ENCODE measurements around the gene UBE4B. TPM values are rescaled to one million over a fixed set of nuclear protein-coding genes. Genes with fewer than 3 reads are reported as not detected.

Gene UBE4B
- total and polyA plus RNA-seq, 8 donors: 13.0 to 45.3 (median 31.1) TPM

DNA sequence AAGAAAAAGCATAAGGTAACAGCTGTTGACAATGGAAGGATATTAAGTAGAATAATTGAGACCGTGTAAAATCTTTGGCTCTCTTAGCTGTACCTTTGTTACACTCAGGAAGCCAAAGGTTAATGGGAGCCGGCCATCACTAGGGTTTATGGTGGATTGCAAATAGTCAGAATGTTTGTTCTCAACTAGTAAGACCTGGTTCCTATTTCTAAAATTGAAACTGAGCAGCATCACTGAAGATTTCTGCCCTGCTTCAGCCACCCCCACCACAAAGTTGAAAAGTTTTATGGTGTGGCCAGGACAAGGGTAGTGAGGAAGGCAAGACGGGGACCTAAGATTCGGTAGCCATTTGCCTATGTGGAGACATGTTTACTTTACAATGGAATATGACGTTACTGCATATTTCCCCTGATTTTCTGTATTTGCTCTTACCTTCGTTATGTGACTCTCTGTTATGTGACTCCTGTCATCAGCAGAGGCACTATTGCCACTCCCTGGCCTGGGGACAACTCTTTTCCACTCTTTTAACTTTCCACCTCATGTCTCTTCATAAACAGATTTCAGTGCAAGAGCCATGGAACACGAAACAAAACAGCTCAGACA, 136.3 kb downstream of the UBE4B start:
- TF ChIP-seq, protein P1, sequence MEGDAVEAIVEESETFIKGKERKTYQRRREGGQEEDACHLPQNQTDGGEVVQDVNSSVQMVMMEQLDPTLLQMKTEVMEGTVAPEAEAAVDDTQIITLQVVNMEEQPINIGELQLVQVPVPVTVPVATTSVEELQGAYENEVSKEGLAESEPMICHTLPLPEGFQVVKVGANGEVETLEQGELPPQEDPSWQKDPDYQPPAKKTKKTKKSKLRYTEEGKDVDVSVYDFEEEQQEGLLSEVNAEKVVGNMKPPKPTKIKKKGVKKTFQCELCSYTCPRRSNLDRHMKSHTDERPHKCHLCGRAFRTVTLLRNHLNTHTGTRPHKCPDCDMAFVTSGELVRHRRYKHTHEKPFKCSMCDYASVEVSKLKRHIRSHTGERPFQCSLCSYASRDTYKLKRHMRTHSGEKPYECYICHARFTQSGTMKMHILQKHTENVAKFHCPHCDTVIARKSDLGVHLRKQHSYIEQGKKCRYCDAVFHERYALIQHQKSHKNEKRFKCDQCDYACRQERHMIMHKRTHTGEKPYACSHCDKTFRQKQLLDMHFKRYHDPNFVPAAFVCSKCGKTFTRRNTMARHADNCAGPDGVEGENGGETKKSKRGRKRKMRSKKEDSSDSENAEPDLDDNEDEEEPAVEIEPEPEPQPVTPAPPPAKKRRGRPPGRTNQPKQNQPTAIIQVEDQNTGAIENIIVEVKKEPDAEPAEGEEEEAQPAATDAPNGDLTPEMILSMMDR (IDR thresholded peaks at IDR 0.05): no peak
- no peak for DNase-seq
- Histone ChIP-seq H3K4me1 (peaks cover 0 to 11% (median 8%) of the 10 kb centered on the region in 3 donors), H3K27me3 (no peaks in the 10 kb centered on the region), H3K9me3 (no peaks in the 10 kb centered on the region), H3K4me3 (no peak overlapping the region), H3K36me3 (peaks cover 0 to 23% (median 8%) of the 10 kb centered on the region in 3 donors), H3K27ac (peak overlapping the region in 1 of 4 donors; percentile 58)
- intact Hi-C loops (cut with DNase I): no loop called here
- peak in 2 of 4 donors; percentile 35 to 63 for ATAC-seq
- WGBS, 2 donors: 58 to 63% methylated on average over 7 of the region's 7 CpGs
- FAIRE-seq: no peak

DNA sequence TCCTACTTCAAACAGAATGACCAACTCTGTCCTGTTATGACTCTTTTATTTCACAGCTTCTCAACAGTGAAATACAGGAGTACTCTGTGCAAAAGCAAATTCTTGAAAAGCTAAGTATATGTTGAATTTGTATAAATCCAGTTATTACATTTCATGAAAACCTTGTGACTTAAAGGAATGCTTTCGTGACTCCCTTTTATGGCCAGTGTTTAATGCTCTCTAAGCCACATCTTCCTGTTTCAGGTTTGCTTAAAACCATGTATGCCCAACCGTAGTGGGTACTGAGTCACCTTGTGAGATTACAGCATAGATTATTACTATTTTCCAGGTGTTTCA, 137.4 kb downstream of the UBE4B start:
- Histone ChIP-seq H3K36me3 (peaks cover 0 to 22% (median 4%) of the 10 kb centered on the region in 3 donors), H3K4me1 (peaks cover 0 to 8% (median 7%) of the 10 kb centered on the region in 3 donors), H3K9me3 (no peaks in the 10 kb centered on the region), H3K4me3 (no peak overlapping the region), H3K27me3 (no peaks in the 10 kb centered on the region), H3K27ac (peak overlapping the region in 1 of 4 donors; percentile 58)
- no peak for DNase-seq
- 63 to 73% methylated on average over 2 of the region's 2 CpGs for WGBS, 2 donors
- intact Hi-C loops (cut with DNase I): no loop called here
- FAIRE-seq: no peak
- peak in 1 of 4 donors; percentile 29 for ATAC-seq
- TF ChIP-seq, protein P1 (IDR thresholded peaks at IDR 0.05): no peak

DNA sequence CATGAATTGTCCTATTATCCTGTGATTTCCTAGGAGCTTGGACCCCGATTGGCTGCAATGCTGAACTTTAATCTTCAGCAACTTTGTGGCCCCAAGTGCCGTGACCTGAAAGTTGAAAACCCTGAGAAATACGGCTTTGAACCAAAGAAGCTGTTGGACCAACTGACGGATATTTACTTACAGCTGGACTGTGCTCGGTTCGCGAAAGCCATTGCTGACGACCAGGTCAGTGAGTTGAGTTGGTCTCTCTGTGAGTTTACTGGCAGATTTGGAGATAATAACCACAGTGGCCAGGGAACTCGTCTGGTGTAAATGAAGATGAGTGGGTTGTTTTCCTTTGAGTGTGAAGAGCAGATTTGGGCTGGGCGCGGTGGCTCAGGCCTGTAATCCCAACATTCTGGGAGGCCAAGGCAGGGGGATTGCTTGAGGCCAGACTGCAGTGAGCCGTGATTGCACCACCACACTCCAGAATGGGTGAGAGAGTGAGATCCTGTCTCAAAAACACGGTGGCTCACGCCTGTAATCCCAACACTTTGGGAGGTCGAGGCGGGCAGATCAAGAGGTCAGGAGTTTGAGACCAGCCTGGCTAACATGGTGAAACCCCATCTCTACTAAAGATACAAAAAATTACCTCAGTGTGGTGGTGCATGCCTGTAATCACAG, 138.5 kb downstream of the UBE4B start:
- Histone ChIP-seq H3K36me3 (peaks cover 0 to 16% (median 0%) of the 10 kb centered on the region in 3 donors), H3K4me3 (no peak overlapping the region), H3K4me1 (peaks cover 0 to 8% (median 7%) of the 10 kb centered on the region in 3 donors), H3K9me3 (no peaks in the 10 kb centered on the region), H3K27me3 (no peaks in the 10 kb centered on the region), H3K27ac (no peak overlapping the region)
- DNase-seq (no peak), ATAC-seq (no peak), FAIRE-seq (no peak)
- intact Hi-C loops (cut with DNase I): no loop called here
- TF ChIP-seq, protein P1 (IDR thresholded peaks at IDR 0.05): no peak
- 94 to 95% methylated on average over 16 of the region's 16 CpGs for WGBS, 2 donors

DNA sequence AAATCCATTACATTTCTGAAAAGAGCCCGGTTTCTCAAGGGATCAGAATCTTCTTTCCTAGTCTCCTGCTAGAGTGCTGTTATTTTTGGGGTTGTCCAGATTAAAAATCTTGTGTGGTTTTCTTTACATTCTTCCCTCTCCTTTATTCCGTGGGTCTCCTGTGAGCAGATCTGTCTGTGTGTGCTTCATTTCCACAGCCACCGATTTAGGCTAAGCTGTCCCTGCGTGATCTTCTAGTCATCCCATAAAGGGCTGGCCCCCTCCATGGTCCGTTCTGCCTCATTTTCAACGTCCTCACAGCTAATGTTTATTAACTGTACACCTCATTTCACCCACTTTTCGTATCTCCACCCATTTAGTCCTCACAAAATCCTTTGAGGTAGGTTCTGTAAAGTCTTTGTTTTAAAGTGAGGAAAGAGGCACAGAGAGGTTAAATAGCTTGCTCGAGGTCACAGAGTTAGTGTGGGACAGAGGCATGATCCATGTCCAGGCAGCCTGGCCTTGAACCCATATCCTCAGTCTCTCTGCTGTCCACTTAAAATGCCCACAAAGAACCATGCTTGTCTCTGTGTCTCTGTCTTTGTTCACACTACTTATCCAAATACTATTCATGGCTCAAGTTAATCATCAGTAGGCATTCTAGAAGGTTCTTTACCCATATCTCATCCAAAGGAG, 139.4 kb downstream of the UBE4B start:
- H3K36me3 ChIP-seq: peaks cover 0 to 16% (median 0%) of the 10 kb centered on the region in 3 donors
- no peak overlapping the region for H3K4me3 ChIP-seq
- TF ChIP-seq, protein P1 (IDR thresholded peaks at IDR 0.05): no peak
- H3K4me1 ChIP-seq: peaks cover 0 to 8% (median 7%) of the 10 kb centered on the region in 3 donors
- FAIRE-seq (no peak), ATAC-seq (no peak), DNase-seq (no peak)
- no peak overlapping the region for H3K27ac ChIP-seq
- intact Hi-C loops (cut with DNase I): no loop called here
- WGBS, 2 donors: 85 to 92% methylated on average over 8 of the region's 8 CpGs
- no peaks in the 10 kb centered on the region for H3K27me3 ChIP-seq
- no peaks in the 10 kb centered on the region for H3K9me3 ChIP-seq
